ENCODE results near the gene PPP2R2C.

Gene PPP2R2C

GRCh38 chr4:6362243-6362885, 110.0 kb downstream of the PPP2R2C start:
- no peak for DNase-seq (ENCODE audit: low spot score)

GRCh38 chr4:6361076-6361784, 111.2 kb downstream of the PPP2R2C start:
- no peak for DNase-seq (ENCODE audit: low spot score)

GRCh38 chr4:6360385-6360784, 112.0 kb downstream of the PPP2R2C start:
- DNase-seq (ENCODE audit: low spot score), result no peak

GRCh38 chr4:6359536-6360308, 112.7 kb downstream of the PPP2R2C start:
- DNase-seq (ENCODE audit: low spot score), result no peak

- DNase-seq (ENCODE audit: low spot score), result no peak
Observed at GRCh38 chr4:6357476-6357875, 114.9 kb downstream of the PPP2R2C start.

- no peak for DNase-seq (ENCODE audit: low spot score)
Observed at GRCh38 chr4:6356076-6356560, 116.3 kb downstream of the PPP2R2C start.

GRCh38 chr4:6355052-6355451, 117.4 kb downstream of the PPP2R2C start:
- DNase-seq (ENCODE audit: low spot score), result no peak

GRCh38 chr4:6354626-6355025, 117.8 kb downstream of the PPP2R2C start:
- DNase-seq (ENCODE audit: low spot score), result no peak

- DNase-seq (ENCODE audit: low spot score), result no peak
Observed at GRCh38 chr4:6354119-6354518, 118.3 kb downstream of the PPP2R2C start.

GRCh38 chr4:6352031-6352692, 120.3 kb downstream of the PPP2R2C start:
- DNase-seq (ENCODE audit: low spot score), result no peak

GRCh38 chr4:6351246-6352000, 121.0 kb downstream of the PPP2R2C start:
- no peak for DNase-seq (ENCODE audit: low spot score)

GRCh38 chr4:6350646-6351045, 121.8 kb downstream of the PPP2R2C start:
- no peak for DNase-seq (ENCODE audit: low spot score)

GRCh38 chr4:6349896-6350603, 122.4 kb downstream of the PPP2R2C start:
- DNase-seq (ENCODE audit: low spot score), result no peak

GRCh38 chr4:6348408-6348807, 124.0 kb downstream of the PPP2R2C start:
- no peak for DNase-seq (ENCODE audit: low spot score)

- no peak for DNase-seq (ENCODE audit: low spot score)
Observed at GRCh38 chr4:6347511-6348045, 124.8 kb downstream of the PPP2R2C start.

GRCh38 chr4:6346373-6347110, 125.9 kb downstream of the PPP2R2C start:
- DNase-seq (ENCODE audit: low spot score), result no peak

GRCh38 chr4:6345866-6346265, 126.5 kb downstream of the PPP2R2C start:
- DNase-seq (ENCODE audit: low spot score), result no peak

- DNase-seq (ENCODE audit: low spot score), result no peak
Observed at GRCh38 chr4:6345096-6345830, 127.2 kb downstream of the PPP2R2C start.

- DNase-seq (ENCODE audit: low spot score), result peak; percentile 64
Observed at GRCh38 chr4:6343939-6344408, 128.4 kb downstream of the PPP2R2C start.

Measured in GM03348 (cell line).